ENCODE results near the gene KIAA1755. TPM values are rescaled to one million over a fixed set of nuclear protein-coding genes. Genes with fewer than 3 reads are reported as not detected.

Gene KIAA1755
- total and polyA plus RNA-seq, 2 experiments from 2014 or later: 4.0 to 5.1 TPM

GRCh38 chr20:38165089-38165965 lies 95.2 kb downstream of the KIAA1755 start, which contains the start of gene TGM2:
TSS of gene TGM2 (minus strand) at chr20:38165270. CDS start at chr20:38165198, 72 bp downstream.
- Histone ChIP-seq H3F3A (ENCODE audit: insufficient read depth) (peaks cover 27% of the 10 kb centered on the region), H3K79me2 (ENCODE audit: insufficient read depth) (no peaks in the 10 kb centered on the region), H4K20me1 (ENCODE audit: insufficient read depth) (no peaks in the 10 kb centered on the region), H3K4me3 (peak within 1 kb of the TSS; percentile 64), H3K36me3 (ENCODE audit: low read depth) (no peaks in the 10 kb centered on the region), H3K4me1 (ENCODE audit: insufficient read depth) (peaks cover 18% of the 10 kb centered on the region), H3K9me3 (ENCODE audit: low read depth) (no peaks in the 10 kb centered on the region), H3K4me2 (ENCODE audit: unreplicated experiment) (peak within 1 kb of the TSS; percentile 69), H3K9me2 (ENCODE audit: insufficient read depth) (no peaks in the 10 kb centered on the region), H3K9ac (peak within 1 kb of the TSS; percentile 32; the same call in 1 of the 2 replicates), H2AFZ (peak within 1 kb of the TSS; percentile 70; the same call in 1 of the 2 replicates), H3K27me3 (replicated peaks; ENCODE audit: insufficient read depth) (no peaks in the 10 kb centered on the region), H3K27ac (no peak within 1 kb of the TSS)
- in situ Hi-C loops (cut with MboI): loop anchor here (10.0 kb wide), 1 partner anchor 91 kb away; no protein-coding TSS in a partner anchor
- TF ChIP-seq EZH2 (IDR thresholded peaks at IDR 0.05; ENCODE audit: insufficient read depth, poor library complexity, severe bottlenecking) (no peak), EZH2phosphoT487 (IDR thresholded peaks at IDR 0.05; ENCODE audit: insufficient read depth, low read depth) (no peak)
- peak; percentile 78 for DNase-seq
- WGBS, 2 experiments (ENCODE audit: low coverage in 1 of 2, low lambda C conversion rate in 2 of 2, missing lambda C conversion rate in 2 of 2): 18 to 21% methylated on average over 33 to 41 of the region's 46 CpGs

DNA sequence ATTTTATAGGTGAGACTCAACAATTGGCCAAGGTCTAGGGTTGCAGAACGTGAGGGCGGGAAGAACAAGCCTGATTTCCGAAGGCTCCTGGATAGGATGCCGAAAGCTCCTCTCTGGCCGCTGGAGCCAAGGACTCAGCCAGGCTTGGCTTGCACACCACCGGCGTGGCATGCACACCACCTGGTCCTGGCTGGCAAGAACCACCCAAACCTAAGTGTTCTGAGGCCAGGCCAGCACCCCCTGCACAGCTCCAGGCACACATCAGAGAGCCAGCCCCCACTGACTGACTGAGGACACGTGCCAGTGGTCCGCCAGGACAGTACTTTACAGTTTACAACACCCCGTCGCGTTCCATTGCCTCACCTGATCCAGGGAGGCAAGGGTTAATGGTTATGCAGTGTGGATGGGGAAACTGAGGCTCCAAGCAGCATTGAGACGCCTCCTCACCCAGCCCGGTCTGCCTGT lies 95.9 kb downstream of the KIAA1755 start:
- no peaks in the 10 kb centered on the region for H3K36me3 ChIP-seq (ENCODE audit: low read depth)
- H3K9me2 ChIP-seq (ENCODE audit: insufficient read depth): no peaks in the 10 kb centered on the region
- H2AFZ ChIP-seq: peak overlapping the region; percentile 70; the same call in 1 of the 2 replicates
- peaks cover 18% of the 10 kb centered on the region for H3K4me1 ChIP-seq (ENCODE audit: insufficient read depth)
- peak overlapping the region; percentile 64 for H3K4me3 ChIP-seq
- in situ Hi-C loops (cut with MboI): loop anchor here (10.0 kb wide), 1 partner anchor 90 kb away; no protein-coding TSS in a partner anchor
- peaks cover 27% of the 10 kb centered on the region for H3F3A ChIP-seq (ENCODE audit: insufficient read depth)
- H3K27ac ChIP-seq: no peak overlapping the region
- 84% methylated on average over 14 of the region's 14 CpGs for WGBS, 2 experiments (ENCODE audit: low coverage in 1 of 2, low lambda C conversion rate in 2 of 2, missing lambda C conversion rate in 2 of 2)
- H3K27me3 ChIP-seq (replicated peaks; ENCODE audit: insufficient read depth): no peaks in the 10 kb centered on the region
- TF ChIP-seq EZH2phosphoT487 (IDR thresholded peaks at IDR 0.05; ENCODE audit: insufficient read depth, low read depth) (no peak), EZH2 (IDR thresholded peaks at IDR 0.05; ENCODE audit: insufficient read depth, poor library complexity, severe bottlenecking) (no peak)
- H3K9me3 ChIP-seq (ENCODE audit: low read depth): no peaks in the 10 kb centered on the region
- H3K79me2 ChIP-seq (ENCODE audit: insufficient read depth): no peaks in the 10 kb centered on the region
- peak overlapping the region; percentile 69 for H3K4me2 ChIP-seq (ENCODE audit: unreplicated experiment)
- peak overlapping the region; percentile 32; the same call in 1 of the 2 replicates for H3K9ac ChIP-seq
- no peaks in the 10 kb centered on the region for H4K20me1 ChIP-seq (ENCODE audit: insufficient read depth)
- DNase-seq: no peak

DNA sequence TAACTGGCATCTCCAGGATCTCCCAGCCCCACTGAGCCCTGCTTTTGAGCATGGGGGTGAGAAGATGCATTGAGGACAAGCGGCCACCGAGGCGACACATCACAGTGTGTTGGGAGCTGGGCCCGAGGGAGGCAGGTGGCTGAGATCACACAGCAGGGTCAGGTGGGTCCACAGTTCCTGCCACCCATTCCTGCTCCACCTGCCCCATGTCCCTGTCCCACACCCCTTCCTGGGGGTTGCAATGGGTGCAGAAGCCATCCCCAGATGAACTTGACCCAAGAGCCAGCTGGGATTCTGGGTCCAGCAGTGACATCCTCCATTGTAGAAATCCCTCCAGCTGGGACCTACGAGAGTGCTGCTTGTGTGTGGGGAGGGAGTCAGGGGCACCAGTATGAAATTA lies 96.5 kb downstream of the KIAA1755 start:
- 89 to 91% methylated on average over 5 of the region's 5 CpGs for WGBS, 2 experiments (ENCODE audit: low coverage in 1 of 2, low lambda C conversion rate in 2 of 2, missing lambda C conversion rate in 2 of 2)
- Histone ChIP-seq H3K36me3 (ENCODE audit: low read depth) (no peaks in the 10 kb centered on the region; the same call in 1 of the 2 replicates), H3F3A (ENCODE audit: insufficient read depth) (peaks cover 26% of the 10 kb centered on the region), H3K27me3 (replicated peaks; ENCODE audit: insufficient read depth) (no peaks in the 10 kb centered on the region), H3K4me3 (peak overlapping the region; percentile 64), H3K9me2 (ENCODE audit: insufficient read depth) (no peaks in the 10 kb centered on the region), H2AFZ (no peak overlapping the region), H3K27ac (no peak overlapping the region), H3K9ac (no peak overlapping the region), H4K20me1 (ENCODE audit: insufficient read depth) (no peaks in the 10 kb centered on the region), H3K79me2 (ENCODE audit: insufficient read depth) (no peaks in the 10 kb centered on the region), H3K4me1 (ENCODE audit: insufficient read depth) (peaks cover 17% of the 10 kb centered on the region), H3K4me2 (ENCODE audit: unreplicated experiment) (peak overlapping the region; percentile 69), H3K9me3 (ENCODE audit: low read depth) (no peaks in the 10 kb centered on the region)
- no peak for DNase-seq
- in situ Hi-C loops (cut with MboI): loop anchor here (10.0 kb wide), 1 partner anchor 89 kb away; no protein-coding TSS in a partner anchor
- TF ChIP-seq EZH2 (IDR thresholded peaks at IDR 0.05; ENCODE audit: insufficient read depth, poor library complexity, severe bottlenecking) (no peak), EZH2phosphoT487 (IDR thresholded peaks at IDR 0.05; ENCODE audit: insufficient read depth, low read depth) (no peak)
